Right kidney (tissue), 9 donors: ENCODE results near the gene CAVIN2.

Experiments
- DNase-seq: peaks from one replicate; pipeline ENCODE4 v3.0.0-alpha.2; 2016
- long read RNA-seq, 8 donors: transcript quantifications; one replicate each; lab custom pipeline, GENCODE V29; 2026

The CAVIN2 gene
- long read RNA-seq, donor 1, transcript CAVIN2-201 (2 exons, 3,229 nt): major isoform, 24 of 24 reads
- long read RNA-seq, donor 1, partial matches to known transcripts: 0 of 24 reads
- long read RNA-seq, donor 1, other reads (novel, unspliced or antisense): 0 of 24 reads
- long read RNA-seq, donor 2, transcript CAVIN2-201 (2 exons, 3,229 nt): major isoform, 14 of 14 reads
- long read RNA-seq, donor 2, partial matches to known transcripts: 0 of 14 reads
- long read RNA-seq, donor 2, other reads (novel, unspliced or antisense): 0 of 14 reads
- long read RNA-seq, donor 3, transcript CAVIN2-201 (2 exons, 3,229 nt): major isoform, 8 of 8 reads
- long read RNA-seq, donor 3, partial matches to known transcripts: 0 of 8 reads
- long read RNA-seq, donor 3, other reads (novel, unspliced or antisense): 0 of 8 reads
- long read RNA-seq, donor 4, transcript CAVIN2-201 (2 exons, 3,229 nt): major isoform, 8 of 8 reads
- long read RNA-seq, donor 4, partial matches to known transcripts: 0 of 8 reads
- long read RNA-seq, donor 4, other reads (novel, unspliced or antisense): 0 of 8 reads
- long read RNA-seq, donor 5, transcript CAVIN2-201 (2 exons, 3,229 nt): major isoform, 12 of 12 reads
- long read RNA-seq, donor 5, partial matches to known transcripts: 0 of 12 reads
- long read RNA-seq, donor 5, other reads (novel, unspliced or antisense): 0 of 12 reads
- long read RNA-seq, donor 6, transcript CAVIN2-201 (2 exons, 3,229 nt): major isoform, 20 of 20 reads
- long read RNA-seq, donor 6, partial matches to known transcripts: 0 of 20 reads
- long read RNA-seq, donor 6, other reads (novel, unspliced or antisense): 0 of 20 reads
- long read RNA-seq, donor 7, transcript CAVIN2-201 (2 exons, 3,229 nt): major isoform, 34 of 34 reads
- long read RNA-seq, donor 7, partial matches to known transcripts: 0 of 34 reads
- long read RNA-seq, donor 7, other reads (novel, unspliced or antisense): 0 of 34 reads
- long read RNA-seq, donor 8, transcript CAVIN2-201 (2 exons, 3,229 nt): major isoform, 12 of 17 reads
- long read RNA-seq, donor 8, partial matches to known transcripts: 5 of 17 reads
- long read RNA-seq, donor 8, other reads (novel, unspliced or antisense): 0 of 17 reads

- peak; percentile 32 for DNase-seq
Measured at GRCh38 chr2:191846515-191847476, at the start of gene CAVIN2. CAVIN2 (minus strand) TSS chr2:191847088; CDS start chr2:191846925, 163 bp downstream.

- no peak for DNase-seq
Measured at GRCh38 chr2:191895743-191896142, 48.9 kb upstream of the CAVIN2 start.

- no peak for DNase-seq
Measured at GRCh38 chr2:191895195-191895594, 48.3 kb upstream of the CAVIN2 start.

- no peak for DNase-seq
Measured at GRCh38 chr2:191894681-191895147, 47.8 kb upstream of the CAVIN2 start.

- no peak for DNase-seq
Measured at GRCh38 chr2:191892391-191892790, 45.5 kb upstream of the CAVIN2 start.

GRCh38 chr2:191891656-191892055, 44.8 kb upstream of the CAVIN2 start:
- DNase-seq: no peak

- no peak for DNase-seq
Measured at GRCh38 chr2:191889931-191890330, 43.0 kb upstream of the CAVIN2 start.

GRCh38 chr2:191888400-191889166, 41.7 kb upstream of the CAVIN2 start:
- no peak for DNase-seq

GRCh38 chr2:191885650-191886049, 38.8 kb upstream of the CAVIN2 start:
- DNase-seq: no peak

GRCh38 chr2:191885098-191885497, 38.2 kb upstream of the CAVIN2 start:
- DNase-seq: no peak

- DNase-seq: no peak
Measured at GRCh38 chr2:191881982-191882816, 35.3 kb upstream of the CAVIN2 start.

- no peak for DNase-seq
Measured at GRCh38 chr2:191878548-191879279, 31.8 kb upstream of the CAVIN2 start.

- DNase-seq: no peak
Measured at GRCh38 chr2:191877875-191878274, 31.0 kb upstream of the CAVIN2 start.

GRCh38 chr2:191875859-191876258, 29.0 kb upstream of the CAVIN2 start:
- no peak for DNase-seq

- DNase-seq: no peak
Measured at GRCh38 chr2:191870744-191871143, 23.9 kb upstream of the CAVIN2 start.

- DNase-seq: no peak
Measured at GRCh38 chr2:191869781-191870180, 22.9 kb upstream of the CAVIN2 start.

- peak; percentile 35 for DNase-seq
Measured at GRCh38 chr2:191869178-191869577, 22.3 kb upstream of the CAVIN2 start.

GRCh38 chr2:191867507-191867847, 20.6 kb upstream of the CAVIN2 start:
- no peak for DNase-seq
